Endothelial cell of umbilical vein (primary cell): ENCODE results near the gene GJA1. TPM values are rescaled to one million over a fixed set of nuclear protein-coding genes. Genes with fewer than 3 reads are reported as not detected.

ENCODE experiments used
- BruUV-seq: library from RNA; stranded (reverse); fragments of 400-500 nt; replicated peaks from 2 replicates; lab custom pipeline; 2021; lab: Mats Ljungman, UMichigan
- CTCF ChIA-PET: fragments of 300-600, 350-600 bp; sonication (Branson Sonifier 250); formaldehyde crosslinking; loops from one replicate; lab custom pipeline; 2021; ENCODE audit warnings: antibody characterized with exemption, inconsistent platforms; lab: Charles Lee
- POLR2A ChIA-PET: fragments of 300-600, 350-600 bp; sonication (Branson Sonifier 250); formaldehyde crosslinking; loops from one replicate; lab custom pipeline; 2021; ENCODE audit warnings: antibody characterized with exemption, inconsistent platforms; lab: Charles Lee
- DNase-seq: peaks from one replicate; pipeline ENCODE4 v3.0.0-alpha.2; 2011; ENCODE audit warnings: low read depth, low spot score
- FAIRE-seq: peaks from 2 replicates; lab custom pipeline; 2011; peaks lifted over from hg19 to GRCh38; lab: Jason Lieb, UNC
- H2AFZ ChIP-seq: 2 replicates; pipeline ENCODE4 v1.6.0; 2012; ENCODE audit warnings: low read depth, low read length, control low read depth, inconsistent platforms
- H3K27ac ChIP-seq: 2 replicates; pipeline ENCODE4 v1.5.1; 2011; ENCODE audit warnings: low read depth, mild to moderate bottlenecking, control low read depth, low read length, moderate library complexity; ENCODE audit not compliant: insufficient read depth
- H3K27me3 ChIP-seq, 2 experiments: 2 replicates each; pipeline versions ENCODE4 v1.6.0 to v1.6.1; 2011; ENCODE audit warnings: low read length in 2 of 2, mixed read lengths in 1 of 2; ENCODE audit not compliant: control insufficient read depth in 2 of 2, insufficient read depth in 2 of 2
- H3K36me3 ChIP-seq, 2 experiments: 2 replicates in 1 of 2; 3 replicates in 1 of 2; pipeline ENCODE4 v1.5.1; 2011; ENCODE audit warnings: low read length in 2 of 2, mild to moderate bottlenecking in 1 of 2, moderate library complexity in 1 of 2; ENCODE audit not compliant: control insufficient read depth in 2 of 2, insufficient read depth in 2 of 2; ENCODE audit errors: extremely low read depth in 1 of 2
- H3K4me1 ChIP-seq: 3 replicates; pipeline ENCODE4 v1.5.1; 2011; ENCODE audit warnings: mild to moderate bottlenecking, low read length; ENCODE audit not compliant: control insufficient read depth, insufficient read depth; ENCODE audit errors: extremely low read depth
- H3K4me2 ChIP-seq: 2 replicates; pipeline ENCODE4 v1.6.1; 2011; ENCODE audit warnings: low read length, control low read depth, mixed read lengths; ENCODE audit not compliant: insufficient read depth
- H3K4me3 ChIP-seq, 3 experiments: fragments of 200-600 bp in 1 of 3; sonication (generic), shearing (Covaris generic) in 1 of 3; replicated peaks in 1 of 3; 2 replicates each; pipeline ENCODE4 v1.5.1; 2011 to 2016; ENCODE audit warnings: control low read depth in 3 of 3, low read length in 3 of 3, mild to moderate bottlenecking in 2 of 3, inconsistent platforms in 1 of 3, low read depth in 1 of 3, moderate library complexity in 1 of 3; ENCODE audit not compliant: insufficient read depth in 1 of 3
- H3K79me2 ChIP-seq: 2 replicates; pipeline ENCODE4 v1.6.0; 2012; ENCODE audit warnings: low read length, inconsistent platforms; ENCODE audit not compliant: control insufficient read depth, insufficient read depth
- H3K9ac ChIP-seq: replicated peaks from 2 replicates; pipeline ENCODE3; 2011; ENCODE audit warnings: low read length, control low read depth; ENCODE audit not compliant: insufficient read depth; ENCODE audit errors: extremely low read depth
- H3K9me1 ChIP-seq: replicated peaks from 3 replicates; pipeline ENCODE4 v1.6.0; 2011; ENCODE audit warnings: mild to moderate bottlenecking, low read length; ENCODE audit not compliant: control insufficient read depth, insufficient read depth; ENCODE audit errors: extremely low read depth
- H3K9me3 ChIP-seq: replicated peaks from 2 replicates; pipeline ENCODE4 v1.5.1; 2012; ENCODE audit warnings: low read length, inconsistent platforms; ENCODE audit not compliant: control insufficient read depth, insufficient read depth
- H4K20me1 ChIP-seq: replicated peaks from 2 replicates; pipeline ENCODE3; 2011; ENCODE audit warnings: mild to moderate bottlenecking, low read length; ENCODE audit not compliant: control insufficient read depth, insufficient read depth; ENCODE audit errors: extremely low read depth
- EZH2 ChIP-seq: IDR thresholded peaks from 2 replicates; pipeline ENCODE4 v1.6.1; 2012; ENCODE audit warnings: borderline replicate concordance, low read depth, mild to moderate bottlenecking, moderate library complexity, low read length, inconsistent platforms; ENCODE audit not compliant: severe bottlenecking
- FOS ChIP-seq: IDR thresholded peaks from 2 replicates; pipeline ENCODE4 v1.6.1; 2011; ENCODE audit warnings: mild to moderate bottlenecking, low read length, moderate library complexity, borderline replicate concordance; ENCODE audit not compliant: insufficient read depth
- JUN ChIP-seq: IDR thresholded peaks from 2 replicates; pipeline ENCODE4 v1.6.1; 2011; ENCODE audit warnings: borderline replicate concordance, low read depth; ENCODE audit not compliant: insufficient read length, insufficient read depth
- MYC ChIP-seq: IDR thresholded peaks from one replicate; pipeline ENCODE4 v1.6.1; 2011; ENCODE audit warnings: mild to moderate bottlenecking, low read depth, low read length
- POLR2A ChIP-seq: IDR thresholded peaks from 2 replicates; pipeline ENCODE4 v1.6.1; 2012; ENCODE audit warnings: low read depth, mild to moderate bottlenecking, control low read depth, low read length
- POLR2AphosphoS5 ChIP-seq: IDR thresholded peaks from 2 replicates; pipeline ENCODE4 v1.6.1; 2012; ENCODE audit warnings: low read depth, mild to moderate bottlenecking, control low read depth, low read length, moderate library complexity; ENCODE audit not compliant: insufficient read depth
- dilution Hi-C: fragments of 300-500 bp; cut with MboI; formaldehyde crosslinking; loops from one replicate; pipeline ENCODE4 v1.15.0; 2019; ENCODE audit warnings: low sequenced_read_pairs; ENCODE audit not compliant: extremely low pct_ligation_motif_present
- intact Hi-C: fragments of 100-400 bp; cut with micrococcal nuclease; formaldehyde crosslinking; loops from one replicate; pipeline ENCODE4 v1.10.0; 2022
- polyA plus RNA-seq, 4 experiments: library from polyadenylated mRNA; depleted of rRNA in 3 of 4; stranded (reverse) in 3 of 4; unstranded in 1 of 4; fragments of >200 nt; gene quantifications; 2 replicates each; pipeline versions ENCODE4 v1.2.1 to v1.2.3, GENCODE V29; 2011 to 2012; ENCODE audit warnings: missing spikeins in 1 of 4
- total RNA-seq: library from RNA; stranded (reverse); gene quantifications from 2 replicates; pipeline ENCODE4 v1.2.3, GENCODE V29; 2021
- TF ChIP-seq, protein P1 (sequence below), 2 donors: IDR thresholded peaks; 1 replicate in 1 of 2; 2 replicates in 1 of 2; pipeline ENCODE4 v1.5.1; 2011; ENCODE audit warnings: low read length in 2 of 2, mild to moderate bottlenecking in 2 of 2, moderate library complexity in 2 of 2, control low read depth in 1 of 2, inconsistent platforms in 1 of 2, low read depth in 1 of 2; ENCODE audit not compliant: insufficient read depth in 1 of 2; ENCODE audit errors: extremely low read depth in 1 of 2
- TF ChIP-seq, protein P2 (sequence below): IDR thresholded peaks from 2 replicates; pipeline ENCODE4 v1.6.1; 2011; ENCODE audit not compliant: insufficient read depth, insufficient read length

The GJA1 gene
- total and polyA plus RNA-seq, 2 donors (not counting 3 experiments of a cell fraction or from before 2014, with no cell fraction given) = 185 to 235 TPM

DNA sequence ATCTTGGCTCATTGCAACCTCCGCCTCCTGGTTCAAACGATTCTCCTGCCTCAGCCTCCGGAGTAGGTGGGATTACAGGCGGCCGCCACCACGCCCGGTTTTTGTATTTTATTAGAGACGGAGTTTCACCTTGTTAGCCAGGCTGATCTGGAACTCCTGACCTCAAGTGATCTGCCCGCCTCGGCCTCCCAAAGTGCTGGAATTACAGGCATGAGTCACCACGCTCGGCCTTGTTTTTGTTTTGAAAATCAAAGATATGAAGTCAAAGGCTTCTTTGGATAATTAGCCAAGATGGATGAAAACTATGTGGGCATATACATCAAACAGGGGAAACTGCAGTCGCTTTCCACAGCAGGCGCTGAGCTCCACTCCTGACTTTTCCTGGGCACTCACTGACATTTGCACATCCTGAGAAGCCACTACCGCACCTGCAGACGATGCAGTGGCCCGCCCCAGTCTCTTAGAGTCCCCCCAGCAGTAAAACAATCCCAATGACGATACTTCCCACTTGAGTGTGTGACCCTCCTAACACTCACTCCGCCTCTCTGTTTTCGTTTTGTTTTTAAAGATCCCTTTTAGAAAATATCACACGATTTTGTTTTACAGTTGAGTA lies 44.1 kb downstream of the GJA1 start:
- FAIRE-seq = no peak

More for the DNA sequence above, 44.1 kb downstream of the GJA1 start:
- Histone ChIP-seq H3K36me3 (no peaks in the 10 kb centered on the region), H3K79me2 (no peaks in the 10 kb centered on the region), H3K9me3 (no peaks in the 10 kb centered on the region), H3K9ac (no peak overlapping the region), H3K27ac (no peak overlapping the region), H3K4me1 (peaks cover 9% of the 10 kb centered on the region), H4K20me1 (no peaks in the 10 kb centered on the region), H3K27me3 (no peaks in the 10 kb centered on the region), H3K4me2 (no peak overlapping the region), H3K9me1 (no peaks in the 10 kb centered on the region), H3K4me3 (no peak overlapping the region), H2AFZ (no peak overlapping the region)
- CTCF ChIA-PET = interaction anchor here (0.8 kb wide), 1 partner anchor 36 kb away, joined by 3 read pairs; no protein-coding TSS in a partner anchor
- TF ChIP-seq JUN = no peak
- TF ChIP-seq, protein P1, sequence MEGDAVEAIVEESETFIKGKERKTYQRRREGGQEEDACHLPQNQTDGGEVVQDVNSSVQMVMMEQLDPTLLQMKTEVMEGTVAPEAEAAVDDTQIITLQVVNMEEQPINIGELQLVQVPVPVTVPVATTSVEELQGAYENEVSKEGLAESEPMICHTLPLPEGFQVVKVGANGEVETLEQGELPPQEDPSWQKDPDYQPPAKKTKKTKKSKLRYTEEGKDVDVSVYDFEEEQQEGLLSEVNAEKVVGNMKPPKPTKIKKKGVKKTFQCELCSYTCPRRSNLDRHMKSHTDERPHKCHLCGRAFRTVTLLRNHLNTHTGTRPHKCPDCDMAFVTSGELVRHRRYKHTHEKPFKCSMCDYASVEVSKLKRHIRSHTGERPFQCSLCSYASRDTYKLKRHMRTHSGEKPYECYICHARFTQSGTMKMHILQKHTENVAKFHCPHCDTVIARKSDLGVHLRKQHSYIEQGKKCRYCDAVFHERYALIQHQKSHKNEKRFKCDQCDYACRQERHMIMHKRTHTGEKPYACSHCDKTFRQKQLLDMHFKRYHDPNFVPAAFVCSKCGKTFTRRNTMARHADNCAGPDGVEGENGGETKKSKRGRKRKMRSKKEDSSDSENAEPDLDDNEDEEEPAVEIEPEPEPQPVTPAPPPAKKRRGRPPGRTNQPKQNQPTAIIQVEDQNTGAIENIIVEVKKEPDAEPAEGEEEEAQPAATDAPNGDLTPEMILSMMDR (IDR thresholded peaks at IDR 0.05; ENCODE audit: extremely low read depth in 1 of 2, insufficient read depth in 1 of 2, low read depth in 1 of 2, low read length in 2 of 2) = no peak
- no peak for TF ChIP-seq POLR2A
- TF ChIP-seq FOS = no peak
- TF ChIP-seq MYC = no peak
- TF ChIP-seq POLR2AphosphoS5 = no peak
- TF ChIP-seq EZH2 = no peak
- TF ChIP-seq, protein P2, sequence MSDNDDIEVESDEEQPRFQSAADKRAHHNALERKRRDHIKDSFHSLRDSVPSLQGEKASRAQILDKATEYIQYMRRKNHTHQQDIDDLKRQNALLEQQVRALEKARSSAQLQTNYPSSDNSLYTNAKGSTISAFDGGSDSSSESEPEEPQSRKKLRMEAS = no peak
- no TSS peak for BruUV-seq
- intact Hi-C loops (no loop called here), dilution Hi-C loops (no loop called here)
- POLR2A ChIA-PET = interaction anchor here (1.2 kb wide), 1 partner anchor 44 kb away, joined by 3 read pairs; the partner anchor contains the start of gene GJA1
- no peak for DNase-seq
